ENCODE data around the gene RBMS3.

- TF ChIP-seq, protein P1, sequence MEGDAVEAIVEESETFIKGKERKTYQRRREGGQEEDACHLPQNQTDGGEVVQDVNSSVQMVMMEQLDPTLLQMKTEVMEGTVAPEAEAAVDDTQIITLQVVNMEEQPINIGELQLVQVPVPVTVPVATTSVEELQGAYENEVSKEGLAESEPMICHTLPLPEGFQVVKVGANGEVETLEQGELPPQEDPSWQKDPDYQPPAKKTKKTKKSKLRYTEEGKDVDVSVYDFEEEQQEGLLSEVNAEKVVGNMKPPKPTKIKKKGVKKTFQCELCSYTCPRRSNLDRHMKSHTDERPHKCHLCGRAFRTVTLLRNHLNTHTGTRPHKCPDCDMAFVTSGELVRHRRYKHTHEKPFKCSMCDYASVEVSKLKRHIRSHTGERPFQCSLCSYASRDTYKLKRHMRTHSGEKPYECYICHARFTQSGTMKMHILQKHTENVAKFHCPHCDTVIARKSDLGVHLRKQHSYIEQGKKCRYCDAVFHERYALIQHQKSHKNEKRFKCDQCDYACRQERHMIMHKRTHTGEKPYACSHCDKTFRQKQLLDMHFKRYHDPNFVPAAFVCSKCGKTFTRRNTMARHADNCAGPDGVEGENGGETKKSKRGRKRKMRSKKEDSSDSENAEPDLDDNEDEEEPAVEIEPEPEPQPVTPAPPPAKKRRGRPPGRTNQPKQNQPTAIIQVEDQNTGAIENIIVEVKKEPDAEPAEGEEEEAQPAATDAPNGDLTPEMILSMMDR (conservative IDR thresholded peaks at IDR 0.05; ENCODE audit: low read depth, low read length), result no peak
- no peak for TF ChIP-seq EZH2 (IDR thresholded peaks at IDR 0.05; ENCODE audit: borderline replicate concordance, low read depth, low read length, poor library complexity, severe bottlenecking)
Observed at GRCh38 chr3:29646043-29646442, 365.2 kb downstream of the RBMS3 start.

All from A673 (cell line).